Gastroesophageal sphincter (tissue), 4 donors: ENCODE measurements around the gene NFATC2. TPM values are rescaled to one million over a fixed set of nuclear protein-coding genes. Genes with fewer than 3 reads are reported as not detected.
A peak's percentile ranks its signal among the peaks of the same experiment; 100 is the strongest.

Experiments
- ATAC-seq: fragments of 150-250 bp; one replicate; pipeline ENCODE4 v1.9.1; 2016; ENCODE audit warnings: mild to moderate bottlenecking, moderate library complexity
- H3K27ac ChIP-seq, 4 donors: fragments of 200-600 bp; sonication (generic) in 3 of 4; 1 replicate in 3 of 4; 2 replicates in 1 of 4; pipeline ENCODE4 v1.5.1; 2016 to 2019
- H3K27me3 ChIP-seq: fragments of 200-600 bp; sonication (generic); one replicate; pipeline ENCODE4 v1.5.1; 2019
- H3K36me3 ChIP-seq, 2 donors: fragments of 200-600 bp; sonication (generic); one replicate each; pipeline ENCODE4 v1.5.1; 2019; ENCODE audit warnings: control low read depth in 1 of 2
- H3K4me1 ChIP-seq, 3 donors: fragments of 200-600 bp; sonication (generic); 1 replicate in 2 of 3; 2 replicates in 1 of 3; pipeline ENCODE4 v1.5.1; 2016 to 2019; ENCODE audit warnings: control low read depth in 2 of 3
- H3K4me3 ChIP-seq, 2 donors: fragments of 200-600 bp; sonication (generic); one replicate each; pipeline ENCODE4 v1.5.1; 2019; ENCODE audit warnings: mild to moderate bottlenecking in 1 of 2, moderate library complexity in 1 of 2
- H3K9me3 ChIP-seq, 3 donors: fragments of 200-600 bp; sonication (generic); one replicate each; pipeline ENCODE4 v1.5.1; 2017 to 2019; ENCODE audit warnings: control low read depth in 2 of 3
- EP300 ChIP-seq: sonication (generic); formaldehyde crosslinking; IDR thresholded peaks from one replicate; pipeline ENCODE4 v1.6.1; 2017; ENCODE audit warnings: antibody characterized with exemption, mild to moderate bottlenecking
- POLR2A ChIP-seq, 2 donors: fragments of 450-650 bp; IDR thresholded peaks; one replicate each; pipeline ENCODE4 v1.6.1; 2017; ENCODE audit warnings: antibody characterized with exemption in 2 of 2, mild to moderate bottlenecking in 2 of 2, moderate library complexity in 1 of 2
- POLR2AphosphoS5 ChIP-seq: sonication (generic); formaldehyde crosslinking; IDR thresholded peaks from one replicate; pipeline ENCODE4 v1.6.1; 2017; ENCODE audit warnings: antibody characterized with exemption
- WGBS, 2 donors: methylation state at CpG; one replicate each; pipeline ENCODE4 v1.1.5; 2018; ENCODE audit warnings: low coverage in 1 of 2; 5-methylcytosine and 5-hydroxymethylcytosine counted together
- total RNA-seq, 4 donors: library from RNA; depleted of rRNA; stranded (reverse); fragments of >200 nt; gene quantifications; one replicate each; pipeline ENCODE4 v1.1.0, GENCODE V29; 2016
- TF ChIP-seq, protein P1 (sequence below), 4 experiments: fragments of 200-600 bp in 2 of 4; fragments of 450-650 bp in 2 of 4; sonication (generic) in 1 of 4; IDR thresholded peaks; one replicate each; pipeline ENCODE4 v1.5.1; 2017 to 2019; ENCODE audit warnings: antibody characterized with exemption in 4 of 4, mild to moderate bottlenecking in 2 of 4, moderate library complexity in 2 of 4

Gene NFATC2
- total RNA-seq, 4 donors from 2014 or later = 4.4 to 20.2 (median 9.0) TPM

DNA sequence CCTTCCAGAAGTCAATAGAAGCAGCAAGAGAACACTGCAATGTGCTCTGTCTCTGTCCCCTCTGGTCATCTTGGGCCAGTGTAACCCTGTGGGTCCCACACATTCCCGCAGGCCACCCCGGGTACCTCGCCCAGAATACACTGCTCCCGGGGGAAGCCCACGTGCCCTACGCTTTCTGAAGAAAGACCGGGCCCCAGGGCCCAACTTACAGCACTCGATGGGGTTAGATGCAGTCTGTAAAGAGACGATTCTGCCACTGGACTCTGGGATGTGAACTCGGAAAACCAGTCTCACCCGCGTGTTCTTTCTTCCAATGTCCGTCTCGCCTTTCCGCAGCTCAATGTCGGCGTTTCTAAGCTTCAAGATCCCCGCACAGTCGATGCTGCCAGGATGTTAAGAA, 68.7 kb downstream of the NFATC2 start:
- ATAC-seq = no peak
- H3K36me3 ChIP-seq = peaks cover 0 to 29% of the 10 kb centered on the region in 2 donors
- WGBS, 2 donors = 87 to 95% methylated on average over 9 to 18 of the region's 19 CpGs
- TF ChIP-seq, protein P1, sequence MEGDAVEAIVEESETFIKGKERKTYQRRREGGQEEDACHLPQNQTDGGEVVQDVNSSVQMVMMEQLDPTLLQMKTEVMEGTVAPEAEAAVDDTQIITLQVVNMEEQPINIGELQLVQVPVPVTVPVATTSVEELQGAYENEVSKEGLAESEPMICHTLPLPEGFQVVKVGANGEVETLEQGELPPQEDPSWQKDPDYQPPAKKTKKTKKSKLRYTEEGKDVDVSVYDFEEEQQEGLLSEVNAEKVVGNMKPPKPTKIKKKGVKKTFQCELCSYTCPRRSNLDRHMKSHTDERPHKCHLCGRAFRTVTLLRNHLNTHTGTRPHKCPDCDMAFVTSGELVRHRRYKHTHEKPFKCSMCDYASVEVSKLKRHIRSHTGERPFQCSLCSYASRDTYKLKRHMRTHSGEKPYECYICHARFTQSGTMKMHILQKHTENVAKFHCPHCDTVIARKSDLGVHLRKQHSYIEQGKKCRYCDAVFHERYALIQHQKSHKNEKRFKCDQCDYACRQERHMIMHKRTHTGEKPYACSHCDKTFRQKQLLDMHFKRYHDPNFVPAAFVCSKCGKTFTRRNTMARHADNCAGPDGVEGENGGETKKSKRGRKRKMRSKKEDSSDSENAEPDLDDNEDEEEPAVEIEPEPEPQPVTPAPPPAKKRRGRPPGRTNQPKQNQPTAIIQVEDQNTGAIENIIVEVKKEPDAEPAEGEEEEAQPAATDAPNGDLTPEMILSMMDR (IDR thresholded peaks at IDR 0.05) = no peak
- TF ChIP-seq POLR2AphosphoS5 (no peak), POLR2A (IDR thresholded peaks at IDR 0.05) (no peak), EP300 (no peak)
- H3K27ac ChIP-seq = no peak overlapping the region
- H3K27me3 ChIP-seq = no peaks in the 10 kb centered on the region
- peaks cover 0 to 5% (median 0%) of the 10 kb centered on the region in 3 donors for H3K4me1 ChIP-seq
- no peak overlapping the region for H3K4me3 ChIP-seq
- no peaks in the 10 kb centered on the region for H3K9me3 ChIP-seq

DNA sequence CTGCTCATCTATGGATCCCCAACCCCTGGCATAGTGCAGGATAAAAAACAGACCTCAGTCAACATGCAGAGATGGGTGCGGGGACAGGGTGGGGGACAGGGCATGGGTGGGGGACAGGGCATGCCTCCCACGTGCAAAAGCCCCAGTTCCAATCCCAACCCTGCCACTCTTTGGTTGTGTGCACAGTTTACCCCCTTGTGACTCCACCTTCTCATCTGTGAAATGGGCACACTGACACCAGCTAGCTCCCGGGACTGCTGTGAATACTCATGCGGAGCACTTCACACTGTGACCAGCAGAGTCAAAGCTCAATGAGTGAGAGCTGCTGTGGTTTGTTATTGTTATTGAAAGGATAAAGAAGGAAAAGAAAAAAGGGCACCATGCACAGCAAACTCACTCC, 69.3 kb downstream of the NFATC2 start:
- no peak for ATAC-seq
- H3K36me3 ChIP-seq = peaks cover 0 to 29% of the 10 kb centered on the region in 2 donors
- no peak overlapping the region for H3K27ac ChIP-seq
- peaks cover 0 to 5% (median 0%) of the 10 kb centered on the region in 3 donors for H3K4me1 ChIP-seq
- no peaks in the 10 kb centered on the region for H3K27me3 ChIP-seq
- H3K4me3 ChIP-seq = no peak overlapping the region
- TF ChIP-seq EP300 = no peak
- TF ChIP-seq POLR2AphosphoS5 = no peak
- TF ChIP-seq, protein P1 (IDR thresholded peaks at IDR 0.05) = no peak
- TF ChIP-seq POLR2A (IDR thresholded peaks at IDR 0.05) = no peak
- 96 to 100% methylated on average over 1 to 4 of the region's 4 CpGs for WGBS, 2 donors
- no peaks in the 10 kb centered on the region for H3K9me3 ChIP-seq

DNA sequence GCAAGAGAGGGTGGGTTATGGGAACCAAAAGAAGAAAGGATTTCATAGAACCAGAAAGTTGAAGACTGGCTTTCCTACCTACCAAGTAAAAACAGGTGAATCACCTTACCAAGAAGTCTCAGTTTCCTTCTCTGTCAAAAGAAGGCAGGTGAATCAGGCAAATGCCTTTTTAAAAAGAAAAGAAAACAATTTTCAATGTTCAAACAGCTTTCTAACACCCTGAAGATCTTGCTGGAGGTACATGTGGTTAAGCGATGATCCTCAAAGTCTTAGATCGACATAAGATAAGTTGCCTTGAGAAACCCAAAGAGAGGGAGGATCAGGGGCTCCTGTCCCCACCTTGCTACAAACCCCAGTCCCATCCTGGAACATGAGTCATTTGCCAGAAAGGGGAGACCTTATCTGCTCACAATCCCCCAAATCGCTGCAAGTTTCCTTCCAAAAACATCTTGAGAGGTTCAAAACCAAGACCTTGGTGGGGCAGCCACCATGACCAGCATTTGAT, 71.6 kb downstream of the NFATC2 start:
- Histone ChIP-seq H3K27ac (no peak overlapping the region), H3K36me3 (peaks cover 0 to 29% of the 10 kb centered on the region in 2 donors), H3K27me3 (no peaks in the 10 kb centered on the region), H3K9me3 (no peaks in the 10 kb centered on the region), H3K4me1 (peaks cover 0 to 5% (median 0%) of the 10 kb centered on the region in 3 donors), H3K4me3 (no peak overlapping the region)
- ATAC-seq = no peak
- no peak for TF ChIP-seq POLR2A (IDR thresholded peaks at IDR 0.05)
- TF ChIP-seq EP300 = no peak
- TF ChIP-seq, protein P1 (IDR thresholded peaks at IDR 0.05) = no peak
- no peak for TF ChIP-seq POLR2AphosphoS5
- 83 to 96% methylated on average over 1 to 3 of the region's 3 CpGs for WGBS, 2 donors

DNA sequence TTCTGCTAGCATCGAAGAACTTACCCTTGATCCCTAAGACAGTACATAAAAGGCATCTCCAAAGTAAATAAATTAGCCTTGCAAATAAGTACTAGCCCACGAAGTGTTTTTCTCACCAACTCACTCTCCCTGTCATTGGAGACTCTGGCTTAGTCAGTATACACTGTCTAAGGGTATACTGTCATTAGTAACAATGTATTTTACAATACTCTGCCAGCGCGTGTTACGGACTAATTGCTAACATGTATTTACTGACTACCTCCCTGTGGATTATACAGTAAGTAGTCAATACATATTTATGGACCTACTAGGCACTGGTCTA, 72.1 kb downstream of the NFATC2 start:
- peaks cover 0 to 27% of the 10 kb centered on the region in 2 donors for H3K36me3 ChIP-seq
- peaks cover 0 to 5% (median 0%) of the 10 kb centered on the region in 3 donors for H3K4me1 ChIP-seq
- H3K27ac ChIP-seq = no peak overlapping the region
- H3K9me3 ChIP-seq = no peaks in the 10 kb centered on the region
- ATAC-seq = no peak
- no peak overlapping the region for H3K4me3 ChIP-seq
- no peaks in the 10 kb centered on the region for H3K27me3 ChIP-seq
- WGBS, 2 donors = 84 to 89% methylated on average over 4 to 5 of the region's 5 CpGs
- TF ChIP-seq, protein P1 (IDR thresholded peaks at IDR 0.05) = no peak
- TF ChIP-seq POLR2A (IDR thresholded peaks at IDR 0.05) = no peak

DNA sequence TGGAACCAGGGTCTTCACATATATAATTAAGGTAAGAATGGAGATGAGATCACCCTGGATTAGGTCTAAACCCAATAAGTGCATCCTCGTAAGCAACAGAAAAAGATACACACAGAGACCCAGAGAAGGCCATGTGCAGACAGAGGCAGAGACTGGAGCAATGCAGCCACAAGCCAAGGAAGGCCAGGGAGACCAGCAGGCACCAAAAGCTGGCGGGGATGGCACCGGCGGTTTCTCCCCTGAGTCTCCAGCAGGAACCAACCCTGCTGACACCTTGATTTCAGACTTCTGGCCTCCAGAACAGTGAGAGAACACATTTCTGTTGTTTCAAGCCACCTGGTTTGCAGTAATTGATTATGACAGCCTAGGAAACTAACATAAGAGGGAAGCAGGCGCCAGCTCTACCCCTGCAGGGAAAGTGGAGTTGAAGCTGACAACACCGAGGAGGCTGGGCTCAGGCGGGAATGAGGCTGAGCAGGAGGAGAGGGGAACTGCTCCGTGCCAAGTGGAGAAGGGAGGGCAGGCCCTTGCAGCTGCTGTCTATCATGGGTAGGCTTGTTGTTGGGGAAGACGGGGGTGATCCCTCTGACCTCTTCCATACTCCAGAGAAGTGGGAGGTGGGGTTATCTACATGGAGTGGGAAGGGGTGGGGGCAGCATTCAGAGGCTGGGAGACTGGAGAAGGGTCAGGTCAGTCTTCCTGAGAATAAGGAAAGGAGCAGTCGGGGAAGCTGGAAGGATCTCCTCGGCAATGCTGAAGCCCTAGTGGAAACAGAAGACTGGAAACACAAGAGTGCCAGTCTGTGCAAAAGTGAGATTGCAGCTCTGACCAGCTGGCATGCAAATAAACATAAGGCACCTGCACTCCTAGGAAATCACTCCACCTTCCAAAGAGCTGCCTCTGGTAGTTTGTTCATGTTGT, 72.7 kb downstream of the NFATC2 start:
- TF ChIP-seq, protein P1 (IDR thresholded peaks at IDR 0.05) = no peak
- TF ChIP-seq POLR2A (IDR thresholded peaks at IDR 0.05) = no peak
- no peak for TF ChIP-seq POLR2AphosphoS5
- no peak for TF ChIP-seq EP300
- Histone ChIP-seq H3K4me1 (peaks cover 0 to 5% (median 0%) of the 10 kb centered on the region in 3 donors), H3K4me3 (no peak overlapping the region), H3K36me3 (peaks cover 0 to 23% of the 10 kb centered on the region in 2 donors), H3K27me3 (no peaks in the 10 kb centered on the region), H3K27ac (peak overlapping the region in 1 of 4 donors; percentile 19), H3K9me3 (no peaks in the 10 kb centered on the region)
- 70 to 88% methylated on average over 2 to 6 of the region's 11 CpGs for whole genome bisulfite sequencing, 2 donors
- no peak for ATAC-seq
